NCI-H128 (cell line): ENCODE results near the gene KCNK10.

Source experiments
- DNase-seq: peaks from one replicate; lab custom pipeline; 2025; ENCODE audit not compliant: unreplicated experiment; lab: John Stamatoyannopoulos, UW

The KCNK10 gene

DNA sequence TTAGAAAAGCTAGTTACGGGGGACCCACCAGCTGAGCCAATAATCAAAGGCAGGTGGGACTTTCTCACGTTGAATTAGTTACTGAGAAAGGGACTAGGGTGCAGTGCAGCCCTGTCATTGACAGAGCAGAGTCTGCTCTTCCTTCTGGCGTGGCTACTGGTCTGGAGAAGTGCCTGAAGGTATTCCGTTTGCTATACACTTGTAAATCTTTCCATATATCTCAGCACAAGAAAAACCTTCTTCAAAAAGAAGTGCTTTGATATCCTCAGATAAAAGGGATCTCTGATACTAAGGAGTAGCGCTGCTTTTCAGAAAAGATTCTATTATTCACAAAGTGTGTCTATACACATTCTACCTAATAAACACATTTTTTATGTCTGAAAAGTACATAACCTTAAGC is 91.5 kb downstream of the KCNK10 start:
- DNase-seq, result no peak

DNA sequence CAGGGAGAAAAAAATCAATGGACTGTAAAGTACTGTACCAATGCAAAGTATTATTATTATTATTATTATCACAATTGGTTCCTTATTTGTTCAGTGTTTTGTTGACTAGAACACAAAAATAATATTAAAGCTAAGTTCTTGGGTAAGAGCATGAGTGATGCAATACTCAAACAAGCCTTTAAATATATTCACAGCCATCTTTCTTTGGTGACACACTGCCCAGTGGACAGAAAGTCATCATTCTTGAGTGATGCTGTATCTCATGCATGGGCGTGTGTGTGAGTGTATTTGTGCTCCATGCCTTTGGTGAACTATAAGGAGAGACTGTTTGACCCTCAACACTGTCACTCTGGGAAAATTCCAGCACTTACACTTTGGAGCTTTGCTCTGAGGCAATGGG is 93.6 kb downstream of the KCNK10 start:
- DNase-seq, result no peak

DNA sequence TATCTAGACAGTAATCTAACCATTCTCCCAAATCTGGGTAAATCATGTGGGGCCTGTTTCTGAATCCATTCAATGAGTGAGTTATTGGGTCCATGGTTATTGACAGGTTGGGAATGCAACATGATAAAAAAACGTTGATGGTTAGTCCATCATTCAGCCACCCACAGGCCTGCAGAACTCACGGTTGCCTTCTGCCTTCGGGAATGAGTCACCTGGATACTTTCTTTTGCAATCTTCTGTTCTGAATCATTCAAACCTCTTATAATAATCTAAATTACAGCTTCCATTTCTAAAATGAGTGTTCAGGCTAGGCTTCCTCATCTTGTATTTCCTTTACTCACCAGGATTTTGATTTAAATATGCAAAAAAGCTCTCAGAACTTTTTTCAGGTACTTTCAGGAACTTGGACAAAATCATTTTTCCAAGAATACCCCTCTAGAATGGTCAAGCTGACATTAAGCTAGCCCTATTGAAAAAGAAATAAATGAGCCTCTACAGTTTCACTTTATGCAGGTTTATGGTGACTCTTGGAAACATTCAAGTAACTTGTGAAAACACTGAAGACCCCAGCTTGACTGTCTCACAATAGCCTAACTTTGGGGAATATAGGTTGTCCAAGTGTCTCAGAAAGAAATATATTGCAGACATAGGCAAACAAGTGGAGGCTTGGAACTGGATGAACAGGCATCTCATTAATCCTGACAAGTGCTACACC is 94.4 kb downstream of the KCNK10 start:
- no peak for DNase-seq

DNA sequence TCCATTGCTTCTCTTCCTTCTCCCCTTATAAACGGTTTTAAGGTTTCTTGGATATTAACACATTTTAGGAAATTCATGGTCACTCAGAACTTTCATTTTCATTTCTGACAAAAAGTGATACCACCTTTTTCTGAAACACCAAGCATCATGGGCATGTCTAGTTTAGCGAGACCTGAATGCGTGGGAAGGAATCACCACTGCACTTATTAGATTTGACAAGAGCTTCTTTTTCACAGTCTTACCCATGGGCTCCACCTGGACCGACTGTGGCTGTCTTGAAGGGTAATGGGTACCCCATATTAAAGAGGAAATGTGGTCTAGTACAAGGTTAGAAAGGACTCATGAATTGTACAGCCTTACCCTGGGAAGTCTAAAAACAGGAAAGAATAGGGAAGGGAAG is 95.4 kb downstream of the KCNK10 start:
- no peak for DNase-seq

DNA sequence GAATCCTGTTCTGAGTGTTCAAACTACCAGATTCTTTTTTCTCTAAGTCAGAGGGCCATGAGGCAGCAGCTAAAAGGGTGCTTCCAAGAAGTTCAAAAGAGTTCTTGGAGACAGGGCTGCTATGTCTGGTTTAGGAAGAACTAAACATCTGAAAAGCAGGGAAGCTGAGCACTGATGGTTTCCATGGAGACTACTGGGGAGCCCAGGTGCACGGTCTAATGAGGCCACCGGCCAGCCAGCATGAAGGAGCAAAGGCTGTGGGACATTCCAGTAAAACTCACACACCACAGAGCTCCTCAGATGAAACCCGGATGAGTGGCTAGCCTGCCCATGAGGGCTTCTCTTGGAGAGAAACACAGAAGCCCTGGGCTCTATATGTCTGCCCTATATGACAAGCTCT is 97.3 kb downstream of the KCNK10 start:
- DNase-seq, result no peak

DNA sequence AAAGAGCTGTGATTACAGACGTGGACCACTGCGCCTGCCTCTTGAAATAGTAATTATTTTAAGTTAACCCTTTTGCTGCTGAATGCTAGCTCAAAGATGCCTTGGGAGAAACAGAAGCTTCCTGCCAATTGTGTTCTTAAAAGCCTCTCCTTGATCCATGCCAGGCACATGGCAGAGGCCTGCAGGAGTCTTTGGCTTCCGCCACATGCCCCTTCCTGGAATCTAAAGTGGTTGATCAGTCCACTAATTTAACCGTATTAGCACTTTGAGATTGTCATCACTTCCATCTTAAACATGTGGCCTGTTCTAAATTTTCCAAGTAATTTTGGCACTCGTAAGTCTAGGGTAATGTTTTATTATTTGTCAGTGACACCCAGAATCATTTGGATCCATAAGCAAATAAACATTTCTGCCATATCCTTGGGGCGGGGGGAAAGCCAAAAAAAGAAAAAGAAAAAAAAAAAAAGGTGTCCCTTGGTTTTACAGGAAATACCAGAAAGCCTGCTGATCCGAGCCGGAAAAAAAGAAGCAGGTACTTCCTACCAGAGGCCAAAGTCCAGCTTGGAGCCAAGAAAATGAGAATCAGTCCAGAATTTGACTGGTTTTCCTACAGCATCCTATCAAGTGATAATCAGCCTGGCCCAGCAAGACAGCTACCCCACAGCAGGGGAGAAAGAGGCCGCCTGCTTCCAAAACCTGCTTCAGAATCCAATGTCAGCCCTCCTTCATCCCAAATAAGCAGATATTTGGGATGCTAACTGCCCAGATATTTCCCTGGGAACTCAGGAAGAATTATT is 104.8 kb downstream of the KCNK10 start:
- no peak for DNase-seq

DNA sequence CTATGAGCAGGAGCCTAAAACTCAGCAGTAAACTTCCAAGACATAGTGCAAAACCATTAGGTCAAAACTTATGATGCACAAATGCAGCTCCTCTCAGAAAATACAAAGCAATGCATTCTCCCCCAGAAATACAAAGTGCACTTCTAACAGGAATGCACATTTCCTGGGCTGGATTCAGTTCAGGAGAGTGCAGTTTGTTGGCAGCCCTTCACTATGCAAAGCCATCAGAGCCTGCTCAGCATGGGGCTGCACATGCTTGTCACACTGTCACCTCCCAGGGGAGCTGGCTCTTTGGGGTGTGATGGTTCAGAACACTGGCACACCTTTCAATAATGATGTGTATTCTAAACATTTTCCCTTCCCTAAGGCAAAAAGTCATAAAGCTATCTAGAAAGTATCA is 110.4 kb downstream of the KCNK10 start:
- no peak for DNase-seq

DNA sequence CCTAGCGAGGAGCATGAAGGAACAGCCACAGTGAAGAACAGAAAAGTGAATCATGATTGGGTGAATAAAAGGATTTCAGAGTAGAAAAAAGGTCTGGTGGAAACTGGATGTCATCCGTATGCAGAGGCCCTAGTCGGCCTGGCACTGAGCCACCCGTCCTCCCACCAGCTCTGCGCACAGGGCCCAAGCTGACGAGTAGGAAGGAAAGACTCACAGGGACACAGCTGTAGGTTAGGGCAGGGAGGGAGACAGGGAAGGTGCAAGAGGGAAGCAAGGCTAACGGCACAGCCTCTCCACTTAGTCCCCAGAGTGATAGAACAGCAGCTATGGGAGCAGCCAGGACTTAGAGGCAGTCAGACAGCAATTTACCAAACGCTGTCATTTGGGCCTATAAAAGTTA is 112.6 kb downstream of the KCNK10 start:
- DNase-seq, result no peak

DNA sequence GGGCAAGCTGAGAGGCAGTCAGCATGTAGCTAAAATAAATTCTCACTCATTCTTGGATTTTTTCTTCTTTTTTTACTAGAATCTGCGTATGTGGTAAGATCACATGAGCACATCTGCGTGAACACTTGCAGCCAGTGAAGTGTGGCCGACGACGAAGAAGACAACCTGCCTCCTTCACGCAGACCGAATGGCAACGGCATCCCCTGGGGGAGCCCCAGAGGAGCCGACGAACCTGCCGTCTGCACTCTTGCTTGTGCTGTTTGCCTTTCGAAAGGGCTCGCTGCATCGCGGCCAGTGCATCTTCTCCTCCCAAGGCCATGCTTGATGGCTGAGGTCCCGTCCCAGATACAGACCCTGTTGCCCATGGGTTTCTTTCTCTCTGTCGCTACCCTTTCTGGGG is 113.8 kb downstream of the KCNK10 start:
- DNase-seq, result no peak

DNA sequence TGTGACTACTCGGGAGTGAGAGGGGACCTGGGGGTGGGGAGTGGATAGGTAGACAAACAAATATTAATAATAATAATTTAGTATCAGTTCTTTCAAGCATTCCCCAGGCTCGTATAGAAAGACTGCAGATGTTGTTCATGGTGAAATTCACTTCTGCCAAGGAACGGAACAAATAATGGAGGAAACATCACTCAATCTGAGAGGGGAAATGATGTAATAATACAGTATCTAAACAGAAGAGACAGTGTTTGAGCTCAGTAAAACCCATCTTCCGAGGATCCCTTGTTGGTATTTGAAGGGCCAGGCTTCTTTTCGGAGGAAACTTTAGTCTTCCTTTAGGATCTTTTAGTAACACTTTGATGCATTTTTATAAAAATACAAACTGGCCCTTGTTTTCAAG is 114.2 kb downstream of the KCNK10 start:
- DNase-seq, result no peak

DNA sequence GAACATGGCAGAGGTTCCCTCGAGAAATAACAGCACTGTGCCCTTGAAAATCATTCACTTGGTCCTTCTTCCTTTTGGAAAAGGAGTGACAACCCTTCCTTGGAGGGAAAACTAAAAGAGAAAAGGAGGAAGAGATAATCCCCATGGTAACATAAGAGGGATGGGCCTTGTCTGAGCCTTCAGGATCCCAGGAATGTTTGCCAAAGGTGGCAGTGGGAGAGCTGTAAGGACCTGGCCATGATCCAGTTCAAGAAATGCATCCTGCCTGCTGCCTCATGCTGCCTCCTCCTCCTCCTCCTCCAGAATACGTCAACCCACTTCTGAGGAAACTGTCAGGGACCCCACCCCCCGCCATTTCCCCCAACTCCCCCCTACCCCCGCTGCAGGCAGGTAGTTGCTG is 118.8 kb downstream of the KCNK10 start:
- DNase-seq, result no peak

DNA sequence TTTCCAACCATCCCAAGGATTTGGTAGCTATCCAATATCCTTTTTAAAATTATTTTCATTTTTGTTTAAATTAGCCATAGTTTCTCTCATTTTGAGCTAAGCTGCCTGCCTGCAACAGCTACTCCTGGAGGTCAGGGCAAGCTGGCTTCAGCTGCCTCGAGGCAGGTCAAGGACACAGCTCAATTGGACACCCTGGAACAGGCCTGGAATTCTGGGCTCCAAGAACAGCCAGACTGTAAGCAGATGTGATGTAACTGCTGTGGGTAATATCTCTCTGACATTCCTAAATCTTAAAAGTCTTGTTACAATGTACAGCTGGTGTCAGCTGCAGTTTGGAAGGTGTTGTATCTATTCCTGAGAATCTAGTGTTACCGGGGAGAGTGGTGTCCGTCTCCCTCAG is 119.8 kb downstream of the KCNK10 start:
- DNase-seq, result no peak

DNA sequence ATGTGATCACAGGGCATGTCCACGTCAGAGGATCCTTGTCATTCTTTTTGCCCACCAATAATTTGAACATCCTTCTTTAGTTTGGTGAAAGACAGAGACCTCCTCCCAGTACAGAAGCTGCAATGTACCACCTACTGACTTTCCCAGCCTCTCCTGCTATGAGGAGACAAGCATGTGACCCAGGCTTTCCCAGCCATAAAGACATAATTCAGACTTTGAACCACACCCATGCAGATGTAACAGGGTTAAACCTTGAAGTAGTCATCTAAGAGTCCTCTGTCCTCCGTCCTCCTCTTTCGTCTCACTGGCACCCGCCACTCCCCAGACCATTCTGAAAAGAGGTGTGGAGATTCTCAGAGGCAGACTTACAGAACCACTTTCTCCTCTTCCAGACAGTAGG is 120.8 kb downstream of the KCNK10 start:
- no peak for DNase-seq

DNA sequence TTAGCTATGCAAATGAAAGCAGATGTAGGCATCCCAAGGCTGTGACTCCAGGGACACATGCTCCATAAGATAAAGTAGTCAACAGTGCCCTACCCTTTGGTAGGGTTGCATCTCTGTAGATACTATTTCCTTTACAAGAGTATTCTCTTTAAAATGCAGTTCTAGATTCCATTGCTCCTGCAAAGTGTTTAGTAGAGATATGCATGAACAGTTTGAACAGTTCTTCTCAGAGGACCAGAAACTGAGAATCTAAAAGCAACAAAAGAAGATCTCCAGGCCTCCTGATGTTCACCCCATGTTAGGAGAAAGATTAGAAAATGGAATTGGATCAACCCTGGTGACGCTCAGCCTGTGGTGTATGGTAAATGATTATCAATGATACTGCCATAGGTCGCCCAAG is 121.2 kb downstream of the KCNK10 start:
- DNase-seq, result no peak

DNA sequence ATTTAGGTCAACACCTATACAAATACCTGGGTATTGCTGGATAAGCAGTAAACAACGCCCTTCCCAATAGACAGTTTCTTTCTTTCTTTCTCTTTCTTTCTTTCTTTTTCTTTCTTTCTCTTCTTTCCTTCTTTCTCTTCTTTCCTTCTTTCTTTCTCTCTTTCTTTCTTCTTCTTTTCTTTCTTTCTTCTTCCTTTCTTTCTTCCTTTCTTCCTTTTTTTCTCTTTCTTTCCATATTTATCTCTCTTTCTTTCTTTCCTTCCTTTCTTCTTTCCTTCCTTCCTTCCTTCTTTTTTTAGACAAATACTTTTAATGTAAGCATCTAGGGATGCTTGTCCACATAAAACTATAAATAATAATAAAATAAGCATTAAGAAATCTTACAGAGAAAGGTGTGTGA is 123.2 kb downstream of the KCNK10 start:
- DNase-seq, result no peak

DNA sequence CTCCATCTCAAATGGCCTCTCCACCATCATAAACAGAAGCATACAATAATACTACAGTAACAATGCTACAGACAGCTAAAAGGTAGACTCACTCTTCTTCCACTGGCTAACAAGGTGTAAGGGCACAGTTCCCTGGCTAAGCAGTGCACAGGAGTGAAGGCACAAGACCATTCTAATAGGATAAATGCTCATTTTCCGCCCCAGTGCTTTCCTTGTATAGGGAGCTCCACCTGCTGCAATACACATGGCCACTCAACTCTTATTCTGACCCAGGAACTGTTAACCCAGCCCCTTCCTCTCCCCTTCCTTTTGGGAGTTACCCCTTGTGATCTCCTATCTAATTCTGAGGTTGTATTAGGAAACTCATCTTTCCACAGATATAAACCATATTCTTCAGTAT is 124.6 kb downstream of the KCNK10 start:
- peak; percentile 13 for DNase-seq

DNA sequence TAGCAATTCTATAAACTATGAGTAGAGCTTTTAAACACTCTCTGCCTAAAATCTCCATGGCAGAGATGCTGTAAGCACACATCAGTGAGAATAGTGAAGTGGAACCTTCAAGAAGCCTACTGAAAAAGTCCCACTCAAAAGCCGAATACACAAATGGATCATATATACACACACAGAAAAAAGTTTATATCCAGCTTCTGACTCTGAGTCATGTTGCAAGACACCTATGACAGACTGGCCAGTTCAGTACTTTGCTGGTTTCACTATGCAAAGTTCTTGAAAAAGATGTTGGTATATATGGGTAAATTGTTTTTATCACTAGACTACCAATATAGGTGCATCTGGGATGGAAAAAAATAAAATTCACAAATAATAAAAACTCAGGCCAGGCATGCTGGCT is 126.1 kb downstream of the KCNK10 start:
- DNase-seq, result no peak

DNA sequence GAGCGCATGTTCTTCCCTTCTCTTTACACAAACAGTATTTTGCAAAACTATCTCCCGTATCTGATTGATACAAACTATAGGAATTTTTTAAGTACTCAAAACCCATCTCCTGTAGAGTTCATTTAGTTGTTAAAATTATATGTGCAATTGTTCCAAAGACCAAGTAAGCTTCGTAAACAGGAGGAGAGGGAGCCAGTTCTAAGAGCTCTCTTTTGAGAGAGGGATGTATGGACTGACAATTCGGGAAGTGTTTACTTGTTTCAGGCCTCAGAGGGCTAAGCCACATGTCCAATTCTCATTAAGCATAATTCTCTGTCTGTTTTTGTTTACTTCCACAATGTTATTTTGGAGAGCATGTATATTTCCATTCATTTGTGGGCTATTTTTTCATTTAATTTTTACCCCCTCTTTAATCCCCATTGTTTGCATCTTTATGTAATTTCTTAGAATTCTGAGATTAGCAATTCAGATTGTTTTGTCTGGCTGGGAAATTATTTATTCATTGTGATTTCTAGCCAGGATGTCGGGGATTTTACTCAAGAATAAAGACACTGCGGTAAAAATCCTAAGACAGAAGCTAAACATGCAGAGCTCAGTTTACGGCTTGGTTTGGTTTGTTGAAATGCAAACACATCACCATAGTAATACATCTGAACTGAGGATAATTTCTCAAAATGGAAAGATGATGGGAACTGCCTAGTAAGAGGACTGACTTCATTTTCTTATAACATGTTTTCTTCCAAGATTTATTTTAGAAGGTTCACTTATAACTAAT is 126.8 kb downstream of the KCNK10 start:
- DNase-seq, result no peak

DNA sequence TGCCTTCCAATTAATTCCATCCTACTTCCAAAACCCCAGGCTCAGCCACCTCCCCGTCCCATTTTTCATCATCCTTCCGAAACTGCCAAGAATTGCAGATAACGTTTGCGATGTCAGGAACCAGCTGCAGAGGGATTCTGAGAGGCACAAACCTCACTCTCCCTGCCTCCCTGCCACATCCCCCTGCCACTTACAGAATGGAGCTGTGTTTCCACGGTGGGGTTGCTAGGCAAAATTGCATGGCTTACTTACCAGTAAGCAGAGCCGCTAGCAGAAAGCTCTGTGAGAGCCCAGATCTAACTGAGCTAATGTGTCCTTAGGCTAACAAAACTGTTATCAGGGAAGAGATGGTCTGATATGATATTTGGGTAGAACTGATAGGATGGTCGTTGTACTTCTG is 127.4 kb downstream of the KCNK10 start:
- DNase-seq, result peak; percentile 49

DNA sequence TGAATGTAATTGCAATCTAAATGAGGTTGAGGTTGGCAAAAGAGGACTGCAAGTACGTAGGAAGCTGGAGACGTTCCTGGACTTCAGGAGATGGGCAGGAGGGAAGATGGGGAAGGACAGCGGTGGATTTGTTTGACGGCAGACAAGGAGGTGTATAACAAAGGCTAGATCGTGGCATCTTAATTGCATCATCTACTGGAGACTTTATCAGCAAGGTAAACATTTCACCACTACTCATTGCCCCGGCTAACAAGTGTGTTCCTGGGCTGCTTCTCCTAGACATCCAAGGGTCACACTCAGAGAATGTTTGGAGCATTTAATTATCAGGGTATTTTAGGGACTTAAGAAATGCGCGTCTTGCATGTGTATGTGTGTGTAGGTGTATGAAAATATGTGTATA is 128.5 kb downstream of the KCNK10 start:
- DNase-seq, result no peak

DNA sequence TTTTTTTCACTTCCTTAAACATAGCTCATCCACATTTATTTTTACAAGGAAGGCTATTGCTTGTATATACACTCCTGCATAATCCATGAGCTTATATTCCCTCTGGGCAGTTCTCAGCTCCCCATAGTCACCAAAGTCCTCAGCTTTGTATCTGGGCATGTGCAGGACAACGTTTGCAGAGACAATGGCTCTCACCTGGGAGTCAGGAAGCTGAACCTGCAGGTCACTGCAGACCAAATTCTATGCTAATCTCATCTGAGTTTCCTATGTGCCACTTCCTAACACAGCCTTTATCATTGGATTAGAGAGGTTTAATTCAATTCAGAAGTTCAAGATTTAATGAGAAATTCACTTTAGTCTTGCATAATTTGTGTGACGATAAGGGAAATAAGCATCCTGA is 131.5 kb downstream of the KCNK10 start:
- DNase-seq, result no peak
